HEK293 (cell line): ENCODE data around the gene TOM1.

Experiments
- KLF1 ChIP-seq: fragments of 450-650 bp; formaldehyde crosslinking; IDR thresholded peaks from 2 replicates; pipeline ENCODE4 v1.5.1; 2016; ENCODE audit warnings: missing biosample characterization, missing genetic modification characterization
- KLF16 ChIP-seq: fragments of 450-650 bp; formaldehyde crosslinking; IDR thresholded peaks from 2 replicates; pipeline ENCODE4 v1.5.1; 2017; ENCODE audit warnings: missing biosample characterization, missing genetic modification characterization
- KLF8 ChIP-seq: fragments of 450-650 bp; formaldehyde crosslinking; IDR thresholded peaks from 2 replicates; pipeline ENCODE4 v1.5.1; 2016; ENCODE audit warnings: missing biosample characterization, missing genetic modification characterization
- KLF9 ChIP-seq: fragments of 450-650 bp; formaldehyde crosslinking; IDR thresholded peaks from 2 replicates; pipeline ENCODE4 v1.5.1; 2016; ENCODE audit warnings: missing biosample characterization, missing genetic modification characterization, low read depth
- PRDM2 ChIP-seq: fragments of 450-650 bp; formaldehyde crosslinking; IDR thresholded peaks from 2 replicates; pipeline ENCODE4 v1.5.1; 2016; ENCODE audit warnings: missing biosample characterization, missing genetic modification characterization, borderline replicate concordance
- RBAK ChIP-seq: fragments of 450-650 bp; formaldehyde crosslinking; IDR thresholded peaks from 2 replicates; pipeline ENCODE4 v1.5.1; 2016; ENCODE audit warnings: missing biosample characterization, missing genetic modification characterization
- SP7 ChIP-seq: fragments of 450-650 bp; formaldehyde crosslinking; IDR thresholded peaks from 2 replicates; pipeline ENCODE4 v1.5.1; 2016; ENCODE audit warnings: missing biosample characterization, missing genetic modification characterization
- WT1 ChIP-seq: fragments of 450-650 bp; formaldehyde crosslinking; IDR thresholded peaks from 2 replicates; pipeline ENCODE4 v1.5.1; 2016; ENCODE audit warnings: missing biosample characterization, missing genetic modification characterization
- YY2 ChIP-seq: fragments of 450-650 bp; formaldehyde crosslinking; IDR thresholded peaks from 2 replicates; pipeline ENCODE4 v1.5.1; 2016; ENCODE audit warnings: missing biosample characterization, missing genetic modification characterization
- ZFP41 ChIP-seq: fragments of 450-650 bp; formaldehyde crosslinking; IDR thresholded peaks from 2 replicates; pipeline ENCODE4 v1.5.1; 2016; ENCODE audit warnings: missing biosample characterization, missing genetic modification characterization, borderline replicate concordance
- ZNF133 ChIP-seq: fragments of 450-650 bp; formaldehyde crosslinking; IDR thresholded peaks from 2 replicates; pipeline ENCODE4 v1.5.1; 2016; ENCODE audit warnings: missing biosample characterization, missing genetic modification characterization
- ZNF214 ChIP-seq: fragments of 450-650 bp; formaldehyde crosslinking; IDR thresholded peaks from 2 replicates; pipeline ENCODE4 v1.5.1; 2017; ENCODE audit warnings: missing biosample characterization, mild to moderate bottlenecking, missing genetic modification characterization, borderline replicate concordance
- ZNF266 ChIP-seq: fragments of 450-650 bp; formaldehyde crosslinking; IDR thresholded peaks from 2 replicates; pipeline ENCODE4 v1.5.1; 2016; ENCODE audit warnings: missing biosample characterization, missing genetic modification characterization, low read depth
- ZNF624 ChIP-seq: fragments of 450-650 bp; formaldehyde crosslinking; IDR thresholded peaks from 2 replicates; pipeline ENCODE4 v1.5.1; 2017; ENCODE audit warnings: missing biosample characterization, missing genetic modification characterization
- ZNF658 ChIP-seq: fragments of 450-650 bp; formaldehyde crosslinking; IDR thresholded peaks from 2 replicates; pipeline ENCODE4; 2016; ENCODE audit warnings: missing biosample characterization, missing genetic modification characterization
- ZNF677 ChIP-seq: fragments of 450-650 bp; IDR thresholded peaks from 2 replicates; pipeline ENCODE4 v1.5.0; 2018; ENCODE audit warnings: missing biosample characterization, mild to moderate bottlenecking, missing genetic modification characterization, moderate library complexity
- ZNF785 ChIP-seq: fragments of 450-650 bp; formaldehyde crosslinking; IDR thresholded peaks from 2 replicates; pipeline ENCODE4 v1.5.1; 2016; ENCODE audit warnings: missing biosample characterization, missing genetic modification characterization
- ZNF837 ChIP-seq: fragments of 450-650 bp; formaldehyde crosslinking; IDR thresholded peaks from 2 replicates; pipeline ENCODE4 v1.5.1; 2016; ENCODE audit warnings: missing biosample characterization, missing genetic modification characterization
- ZNF843 ChIP-seq: fragments of 450-650 bp; formaldehyde crosslinking; IDR thresholded peaks from 2 replicates; pipeline ENCODE4 v1.5.1; 2016; ENCODE audit warnings: missing biosample characterization, missing genetic modification characterization
- ZSCAN23 ChIP-seq: fragments of 450-650 bp; formaldehyde crosslinking; IDR thresholded peaks from 2 replicates; pipeline ENCODE4 v1.5.1; 2016; ENCODE audit warnings: missing biosample characterization, missing genetic modification characterization
- TF ChIP-seq, protein P1 (sequence below): fragments of 450-650 bp; formaldehyde crosslinking; IDR thresholded peaks from 2 replicates; pipeline ENCODE4 v1.5.1; 2017; ENCODE audit warnings: missing biosample characterization, missing genetic modification characterization
- TF ChIP-seq, protein P2 (sequence below): fragments of 450-650 bp; formaldehyde crosslinking; IDR thresholded peaks from 2 replicates; pipeline ENCODE4 v1.5.1; 2016; ENCODE audit warnings: missing biosample characterization, missing genetic modification characterization
- TF ChIP-seq, protein P3 (sequence below): fragments of 450-650 bp; formaldehyde crosslinking; conservative IDR thresholded peaks from 2 replicates; pipeline ENCODE4 v1.5.1; 2016; ENCODE audit warnings: low read depth, missing biosample characterization, missing genetic modification characterization

TOM1 gene

GRCh38 chr22:35257321-35258190 is 42.1 kb upstream of the TOM1 start, which contains the start of gene HMGXB4 (continued):
- TF ChIP-seq, protein P1, sequence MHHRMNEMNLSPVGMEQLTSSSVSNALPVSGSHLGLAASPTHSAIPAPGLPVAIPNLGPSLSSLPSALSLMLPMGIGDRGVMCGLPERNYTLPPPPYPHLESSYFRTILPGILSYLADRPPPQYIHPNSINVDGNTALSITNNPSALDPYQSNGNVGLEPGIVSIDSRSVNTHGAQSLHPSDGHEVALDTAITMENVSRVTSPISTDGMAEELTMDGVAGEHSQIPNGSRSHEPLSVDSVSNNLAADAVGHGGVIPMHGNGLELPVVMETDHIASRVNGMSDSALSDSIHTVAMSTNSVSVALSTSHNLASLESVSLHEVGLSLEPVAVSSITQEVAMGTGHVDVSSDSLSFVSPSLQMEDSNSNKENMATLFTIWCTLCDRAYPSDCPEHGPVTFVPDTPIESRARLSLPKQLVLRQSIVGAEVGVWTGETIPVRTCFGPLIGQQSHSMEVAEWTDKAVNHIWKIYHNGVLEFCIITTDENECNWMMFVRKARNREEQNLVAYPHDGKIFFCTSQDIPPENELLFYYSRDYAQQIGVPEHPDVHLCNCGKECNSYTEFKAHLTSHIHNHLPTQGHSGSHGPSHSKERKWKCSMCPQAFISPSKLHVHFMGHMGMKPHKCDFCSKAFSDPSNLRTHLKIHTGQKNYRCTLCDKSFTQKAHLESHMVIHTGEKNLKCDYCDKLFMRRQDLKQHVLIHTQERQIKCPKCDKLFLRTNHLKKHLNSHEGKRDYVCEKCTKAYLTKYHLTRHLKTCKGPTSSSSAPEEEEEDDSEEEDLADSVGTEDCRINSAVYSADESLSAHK = no peak
- TF ChIP-seq ZFP41 (tag by site-specific recombination) (no peak), KLF9 (tag by site-specific recombination) (peak; percentile 83), SP7 (tag by site-specific recombination) (peak; percentile 66), WT1 (no peak), ZNF837 (no peak), ZNF843 (tag by site-specific recombination) (no peak), ZNF785 (tag by site-specific recombination) (peak; percentile 28; the same call in 1 of the 2 replicates), ZNF133 (no peak), ZNF214 (tag by site-specific recombination) (no peak), PRDM2 (no peak; the same call in 1 of the 2 replicates), KLF1 (tag by site-specific recombination) (peak; percentile 50; the same call in 1 of the 2 replicates), ZNF677 (tag by site-specific recombination) (no peak), ZNF658 (tag by site-specific recombination) (no peak), ZNF266 (no peak), KLF16 (tag by site-specific recombination) (peak; percentile 93), KLF8 (tag by site-specific recombination) (peak; percentile 92; the same call in 1 of the 2 replicates), ZNF624 (tag by site-specific recombination) (no peak), YY2 (tag by site-specific recombination) (peak; percentile 94), RBAK (no peak), ZSCAN23 (no peak; the same call in 1 of the 2 replicates)
- TF ChIP-seq, protein P2, sequence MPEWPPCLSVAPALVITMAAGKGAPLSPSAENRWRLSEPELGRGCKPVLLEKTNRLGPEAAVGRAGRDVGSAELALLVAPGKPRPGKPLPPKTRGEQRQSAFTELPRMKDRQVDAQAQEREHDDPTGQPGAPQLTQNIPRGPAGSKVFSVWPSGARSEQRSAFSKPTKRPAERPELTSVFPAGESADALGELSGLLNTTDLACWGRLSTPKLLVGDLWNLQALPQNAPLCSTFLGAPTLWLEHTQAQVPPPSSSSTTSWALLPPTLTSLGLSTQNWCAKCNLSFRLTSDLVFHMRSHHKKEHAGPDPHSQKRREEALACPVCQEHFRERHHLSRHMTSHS (tag by site-specific recombination) = no peak
- TF ChIP-seq, protein P3, sequence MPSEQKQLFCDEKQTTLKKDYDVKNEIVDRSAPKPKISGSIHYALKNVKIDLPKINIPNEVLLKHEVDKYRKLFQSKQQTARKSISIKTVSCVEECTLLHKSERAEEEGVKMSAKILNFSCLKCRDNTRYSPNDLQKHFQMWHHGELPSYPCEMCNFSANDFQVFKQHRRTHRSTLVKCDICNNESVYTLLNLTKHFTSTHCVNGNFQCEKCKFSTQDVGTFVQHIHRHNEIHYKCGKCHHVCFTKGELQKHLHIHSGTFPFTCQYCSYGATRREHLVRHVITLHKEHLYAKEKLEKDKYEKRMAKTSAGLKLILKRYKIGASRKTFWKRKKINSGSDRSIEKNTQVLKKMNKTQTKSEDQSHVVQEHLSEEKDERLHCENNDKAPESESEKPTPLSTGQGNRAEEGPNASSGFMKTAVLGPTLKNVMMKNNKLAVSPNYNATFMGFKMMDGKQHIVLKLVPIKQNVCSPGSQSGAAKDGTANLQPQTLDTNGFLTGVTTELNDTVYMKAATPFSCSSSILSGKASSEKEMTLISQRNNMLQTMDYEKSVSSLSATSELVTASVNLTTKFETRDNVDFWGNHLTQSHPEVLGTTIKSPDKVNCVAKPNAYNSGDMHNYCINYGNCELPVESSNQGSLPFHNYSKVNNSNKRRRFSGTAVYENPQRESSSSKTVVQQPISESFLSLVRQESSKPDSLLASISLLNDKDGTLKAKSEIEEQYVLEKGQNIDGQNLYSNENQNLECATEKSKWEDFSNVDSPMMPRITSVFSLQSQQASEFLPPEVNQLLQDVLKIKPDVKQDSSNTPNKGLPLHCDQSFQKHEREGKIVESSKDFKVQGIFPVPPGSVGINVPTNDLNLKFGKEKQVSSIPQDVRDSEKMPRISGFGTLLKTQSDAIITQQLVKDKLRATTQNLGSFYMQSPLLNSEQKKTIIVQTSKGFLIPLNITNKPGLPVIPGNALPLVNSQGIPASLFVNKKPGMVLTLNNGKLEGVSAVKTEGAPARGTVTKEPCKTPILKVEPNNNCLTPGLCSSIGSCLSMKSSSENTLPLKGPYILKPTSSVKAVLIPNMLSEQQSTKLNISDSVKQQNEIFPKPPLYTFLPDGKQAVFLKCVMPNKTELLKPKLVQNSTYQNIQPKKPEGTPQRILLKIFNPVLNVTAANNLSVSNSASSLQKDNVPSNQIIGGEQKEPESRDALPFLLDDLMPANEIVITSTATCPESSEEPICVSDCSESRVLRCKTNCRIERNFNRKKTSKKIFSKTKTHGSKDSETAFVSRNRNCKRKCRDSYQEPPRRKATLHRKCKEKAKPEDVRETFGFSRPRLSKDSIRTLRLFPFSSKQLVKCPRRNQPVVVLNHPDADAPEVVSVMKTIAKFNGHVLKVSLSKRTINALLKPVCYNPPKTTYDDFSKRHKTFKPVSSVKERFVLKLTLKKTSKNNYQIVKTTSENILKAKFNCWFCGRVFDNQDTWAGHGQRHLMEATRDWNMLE (tag by site-specific recombination) = peak; percentile 61
